Measurements from ENCODE around the gene RGS9.
"Not testable (repeated sequence)": the region's sequence is repeated elsewhere in the genome, so short reads cannot be mapped to it uniquely, and the experiment has no call there.

Gene RGS9

DNA sequence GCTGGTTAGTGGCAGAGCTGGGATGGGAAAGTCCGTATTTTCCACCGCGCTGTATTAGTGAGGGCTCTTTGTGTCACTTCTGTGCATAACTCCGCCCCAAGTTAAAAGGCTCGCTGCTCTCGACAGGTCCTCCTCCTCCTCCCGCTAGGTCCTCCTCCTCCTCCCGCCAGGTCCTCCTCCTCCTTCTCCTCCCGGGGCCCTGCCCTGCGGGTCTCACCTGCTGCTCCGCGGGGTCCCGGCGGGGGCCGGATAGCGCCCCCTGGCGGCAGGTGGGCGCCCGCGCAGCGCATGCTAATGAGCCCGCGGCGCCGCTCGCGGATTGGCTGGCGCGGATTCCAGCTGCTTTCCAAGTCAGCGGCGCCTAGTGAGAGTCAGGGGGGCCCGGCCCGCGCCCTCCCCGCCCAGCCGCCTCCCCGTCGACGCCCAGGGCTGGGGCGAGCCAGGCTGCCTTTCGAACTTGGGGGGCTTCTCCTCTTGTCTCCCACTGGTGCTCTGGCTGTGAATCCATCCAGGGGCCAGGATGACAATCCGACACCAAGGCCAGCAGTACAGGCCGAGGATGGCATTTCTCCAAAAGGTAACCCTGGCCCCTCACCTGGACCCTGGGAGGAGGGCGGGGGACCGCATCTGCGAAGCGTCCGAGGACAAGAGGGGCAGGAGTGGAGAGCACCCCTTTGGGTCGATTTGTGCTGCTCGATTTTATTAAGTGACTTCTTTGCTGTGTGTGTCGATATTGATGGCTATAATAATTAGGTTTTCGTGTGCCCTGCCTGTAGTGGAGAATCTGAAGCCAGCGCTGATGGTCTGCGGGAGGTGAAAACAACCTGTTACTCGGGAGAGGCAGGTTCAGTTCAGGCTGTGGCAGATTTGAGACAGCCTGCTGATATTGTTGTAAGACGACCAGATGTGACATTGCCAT lies at the start of gene RGS9:
Gene RGS9 (plus strand): TSS at position 350 of the 919 bp plus-strand sequence. CDS start 171 bp downstream, at position 521.
- DNase-seq (ENCODE audit: low spot score) = peak; percentile 83

DNA sequence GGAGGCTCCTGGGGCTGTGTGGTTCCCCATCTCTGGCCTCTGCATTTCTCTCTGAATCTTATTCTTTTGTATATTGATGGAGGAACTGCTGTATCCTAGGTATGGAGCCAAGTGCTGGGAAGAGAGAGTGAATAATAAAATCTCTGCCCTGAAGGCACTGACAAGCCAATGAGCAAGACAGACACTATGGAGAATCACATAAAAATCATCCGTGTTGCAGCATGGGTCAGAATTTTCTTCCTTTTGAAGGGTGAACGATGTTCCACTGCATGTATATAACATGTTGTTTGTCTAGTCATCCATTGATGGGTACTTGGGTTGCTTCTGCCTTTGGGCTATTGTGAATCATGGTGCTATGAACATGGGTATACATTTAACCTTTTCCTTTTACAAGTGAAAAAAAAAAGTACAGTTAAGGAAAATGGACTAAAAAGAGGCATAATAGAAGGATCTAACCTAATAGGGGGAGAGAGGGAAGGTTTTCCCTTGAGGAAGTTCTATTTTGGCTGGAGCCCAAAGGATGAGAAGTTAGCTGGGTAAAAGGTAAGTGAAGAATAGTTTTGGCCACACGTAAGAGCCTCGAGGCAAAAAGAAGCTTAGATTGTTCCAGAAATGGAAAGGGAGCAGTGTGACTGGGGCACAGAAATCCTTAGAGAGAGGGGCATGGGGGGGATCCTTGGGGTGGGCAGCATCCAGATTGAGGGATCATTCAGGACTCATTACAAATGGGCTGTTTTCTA lies 48.4 kb upstream of the RGS9 start:
- no peak for DNase-seq (ENCODE audit: low spot score)

DNA sequence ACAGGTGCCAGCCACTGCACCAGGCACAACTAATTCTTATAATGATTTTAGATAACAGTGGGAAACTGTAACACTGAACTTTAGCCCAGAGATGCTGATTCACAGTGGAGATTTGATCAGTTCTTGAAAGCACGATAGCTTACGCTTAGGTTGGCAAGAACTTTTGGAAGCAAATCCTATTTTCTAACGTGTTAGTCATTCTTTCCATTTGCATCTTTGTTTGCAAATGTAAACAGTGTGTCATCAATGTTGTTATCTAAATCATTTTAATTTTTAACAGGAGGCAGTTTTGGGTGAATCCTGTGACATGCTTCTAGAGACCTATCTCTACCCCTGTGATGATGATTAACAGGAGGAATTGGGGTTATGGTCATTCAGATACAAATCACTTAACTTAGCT lies 44.9 kb upstream of the RGS9 start:
- no peak for DNase-seq (ENCODE audit: low spot score)

DNA sequence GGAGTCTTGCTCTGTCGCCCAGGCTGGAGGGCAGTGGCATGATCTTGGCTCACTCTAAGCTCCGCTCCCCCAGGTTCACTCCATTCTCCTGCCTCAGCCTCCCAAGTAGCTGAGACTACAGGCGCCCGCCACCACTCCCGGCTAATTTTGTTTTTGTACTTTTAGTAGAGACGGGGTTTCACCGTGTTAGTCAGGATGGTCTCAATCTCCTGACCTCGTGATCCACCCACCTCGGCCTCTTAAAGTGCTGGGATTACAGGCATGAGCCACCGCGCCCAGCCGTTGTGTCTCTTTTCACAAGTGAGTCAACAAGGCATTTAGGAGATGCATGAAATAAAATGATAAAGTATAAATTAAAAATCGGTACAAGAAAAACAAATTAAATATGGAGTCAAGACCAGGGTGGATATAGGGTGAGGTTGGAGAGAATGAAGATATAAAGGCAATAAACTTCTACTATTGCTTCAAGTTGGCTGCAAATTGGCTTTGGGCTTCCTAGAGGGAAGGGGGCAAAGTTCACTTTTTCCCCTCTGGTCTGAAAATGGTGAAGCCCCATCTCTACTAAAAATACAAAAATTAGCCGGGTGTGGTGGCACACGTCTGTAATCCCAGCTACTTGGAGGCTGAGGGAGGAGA lies 44.3 kb upstream of the RGS9 start:
- DNase-seq (ENCODE audit: low spot score) = not testable (repeated sequence)

DNA sequence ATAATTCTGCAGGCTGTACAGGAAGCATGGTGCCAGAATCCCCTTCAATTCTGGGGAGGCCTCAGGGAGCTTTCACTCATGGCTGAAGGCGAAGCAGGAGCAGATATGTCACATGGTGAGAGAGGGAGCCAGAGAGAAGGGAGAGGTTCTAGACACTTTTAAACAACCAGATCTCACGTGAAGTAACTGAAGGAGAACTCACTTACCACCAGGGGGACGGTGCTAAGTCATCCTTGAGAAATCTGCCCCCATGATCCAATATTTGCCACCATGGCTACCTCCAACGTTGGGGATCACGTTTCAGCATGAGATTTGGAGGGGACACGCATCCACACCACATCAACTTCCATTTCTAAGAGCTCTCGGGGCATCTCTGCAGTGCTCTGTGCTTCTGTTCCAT lies 43.2 kb upstream of the RGS9 start:
- no peak for DNase-seq (ENCODE audit: low spot score)

DNA sequence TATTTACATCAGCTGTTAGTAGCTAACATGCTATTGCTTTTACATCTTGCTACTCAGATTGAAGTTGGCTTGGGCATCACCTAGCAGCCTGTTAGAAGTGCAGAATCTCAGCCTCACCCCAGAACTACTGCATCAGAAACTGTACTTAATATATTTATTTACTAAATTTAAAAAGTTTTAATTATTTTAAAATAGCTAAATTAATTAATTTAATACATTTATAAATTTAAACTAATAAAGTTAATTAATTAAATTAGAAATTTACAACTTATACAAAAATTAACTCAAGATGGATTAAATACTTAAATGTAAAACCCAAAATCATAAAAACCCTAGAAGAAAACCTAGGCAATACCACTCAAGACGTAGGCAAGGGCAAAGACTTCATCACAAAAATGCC lies 41.7 kb upstream of the RGS9 start:
- DNase-seq (ENCODE audit: low spot score) = no peak

DNA sequence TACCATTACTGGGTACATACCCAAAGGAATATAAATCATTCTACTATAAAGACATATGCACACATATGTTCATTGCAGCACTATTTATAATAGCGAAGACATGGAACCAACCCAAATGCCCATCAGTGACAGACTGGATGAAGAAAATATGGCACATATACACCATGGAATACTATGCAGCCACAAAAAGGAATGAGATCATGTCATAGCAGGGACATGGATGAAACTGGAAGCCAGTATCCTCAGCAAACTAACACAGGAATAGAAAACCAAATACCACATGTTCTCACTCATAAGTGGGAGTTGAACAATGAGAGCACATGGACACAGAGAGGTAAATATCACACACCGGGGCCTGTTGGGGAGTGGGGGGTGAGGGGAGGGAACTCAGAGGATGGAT lies 40.8 kb upstream of the RGS9 start:
- not testable (repeated sequence) for DNase-seq (ENCODE audit: low spot score)

DNA sequence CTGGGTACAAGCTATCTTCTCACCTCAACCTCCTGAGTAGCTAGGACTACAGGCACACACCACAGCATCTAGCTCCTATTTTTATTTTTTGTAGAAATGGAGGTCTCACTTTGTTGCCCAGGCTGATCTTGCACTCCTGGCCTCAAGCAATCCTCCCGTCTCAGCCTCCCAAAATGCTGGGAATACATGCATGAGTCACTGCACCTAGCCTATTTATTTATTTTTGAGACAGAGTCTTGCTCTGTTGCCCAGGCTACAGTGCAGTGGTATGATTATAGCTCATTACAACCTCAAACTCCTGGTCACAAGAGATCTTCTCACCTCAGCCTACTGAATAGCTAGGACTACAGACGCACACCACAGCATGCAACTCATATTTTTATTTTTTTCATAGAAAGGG lies 40.1 kb upstream of the RGS9 start:
- no peak for DNase-seq (ENCODE audit: low spot score)

DNA sequence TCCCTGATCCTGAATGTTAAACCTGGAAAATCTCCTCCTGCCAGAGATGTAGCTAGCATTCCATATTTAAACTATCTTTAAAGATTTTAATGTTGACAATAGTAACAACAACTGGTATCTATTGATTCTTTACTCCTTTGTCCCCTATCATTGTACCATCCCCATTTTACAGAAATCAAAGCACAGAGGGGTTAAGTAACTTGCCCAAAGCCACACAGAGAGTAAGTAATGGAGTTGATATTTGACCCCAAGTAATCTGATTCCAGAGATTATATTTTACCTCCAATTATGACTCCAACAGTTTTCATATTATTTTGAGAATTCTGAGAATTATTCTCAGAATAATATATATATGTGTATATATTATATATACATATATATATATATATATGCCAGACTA lies 37.7 kb upstream of the RGS9 start:
- DNase-seq (ENCODE audit: low spot score) = no peak

DNA sequence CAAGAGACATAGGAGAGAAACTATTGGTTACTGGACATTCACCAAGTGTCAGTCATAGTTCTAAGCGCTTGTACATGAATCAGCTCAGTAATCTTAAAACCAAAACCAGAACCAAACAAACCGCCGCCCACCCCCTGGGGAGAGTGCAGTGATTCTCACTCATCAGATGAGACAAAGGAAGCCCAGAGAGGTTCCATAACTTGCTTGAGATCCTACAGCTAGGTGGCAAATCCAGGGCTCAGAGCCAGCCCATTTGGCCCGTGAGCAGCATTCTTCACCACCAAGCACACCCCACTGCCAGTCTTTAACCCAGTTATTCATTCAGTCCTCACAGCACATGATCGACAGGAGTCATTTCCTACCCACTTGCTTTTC lies 37.2 kb upstream of the RGS9 start:
- DNase-seq (ENCODE audit: low spot score) = peak; percentile 51

DNA sequence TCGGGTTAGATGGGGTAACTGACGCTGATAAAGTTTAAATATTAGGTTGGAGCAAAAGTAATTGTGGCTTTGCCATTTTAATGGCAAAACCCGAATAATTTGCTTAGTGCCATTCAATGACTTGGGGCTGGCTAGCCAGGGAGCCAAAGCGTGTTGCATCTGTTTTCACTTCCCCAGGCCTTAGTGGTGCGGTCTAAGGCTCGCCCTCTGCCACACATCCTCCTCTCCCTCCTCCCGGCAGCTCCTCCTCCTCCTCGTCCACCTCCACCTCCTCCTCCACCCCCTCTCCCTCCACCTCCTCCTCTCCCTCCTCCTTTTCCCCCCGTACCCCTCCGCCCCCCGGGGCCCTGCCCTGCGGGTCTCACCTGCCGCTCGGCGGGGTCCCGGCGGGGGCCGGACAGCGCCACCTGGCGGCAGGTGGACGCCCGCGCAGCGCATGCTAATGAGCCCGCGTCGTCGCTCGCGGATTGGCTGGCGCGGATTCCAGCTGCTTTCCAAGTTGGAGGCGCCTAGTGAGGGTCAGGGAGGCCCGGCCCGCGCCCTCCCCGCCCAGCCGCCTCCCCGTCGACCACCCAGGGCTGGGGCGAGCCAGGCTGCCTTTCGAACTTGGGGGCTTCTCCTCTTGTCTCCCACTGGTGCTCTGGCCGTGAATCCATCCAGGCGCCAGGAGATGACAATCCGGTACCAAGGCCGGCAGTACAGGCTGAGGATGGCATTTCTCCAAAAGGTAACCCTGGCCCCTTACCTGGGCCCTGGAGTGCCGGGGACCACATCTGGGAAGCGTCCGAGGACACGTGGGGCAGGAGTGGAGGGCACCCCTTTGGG lies 36.6 kb upstream of the RGS9 start:
- peak; percentile 75 for DNase-seq (ENCODE audit: low spot score)

DNA sequence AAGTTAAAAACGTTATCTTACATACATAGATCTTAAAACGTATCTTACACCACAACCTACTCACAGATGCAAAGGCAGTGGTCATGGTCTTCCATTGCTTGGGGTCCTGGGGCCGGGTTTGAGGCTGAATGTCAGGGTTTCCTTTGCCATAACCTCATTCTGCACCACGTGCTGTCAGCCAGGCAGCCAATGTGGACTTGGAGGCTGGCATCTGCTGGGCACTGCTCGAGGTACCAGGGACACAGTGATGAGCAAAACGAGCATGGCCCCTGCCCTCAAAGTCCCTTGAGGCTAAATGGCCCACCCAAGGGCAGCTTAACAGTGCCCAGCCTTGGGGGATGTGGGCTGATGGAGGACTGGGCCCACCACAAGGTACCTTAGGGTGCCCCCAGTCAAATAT lies 35.8 kb upstream of the RGS9 start:
- DNase-seq (ENCODE audit: low spot score) = no peak

DNA sequence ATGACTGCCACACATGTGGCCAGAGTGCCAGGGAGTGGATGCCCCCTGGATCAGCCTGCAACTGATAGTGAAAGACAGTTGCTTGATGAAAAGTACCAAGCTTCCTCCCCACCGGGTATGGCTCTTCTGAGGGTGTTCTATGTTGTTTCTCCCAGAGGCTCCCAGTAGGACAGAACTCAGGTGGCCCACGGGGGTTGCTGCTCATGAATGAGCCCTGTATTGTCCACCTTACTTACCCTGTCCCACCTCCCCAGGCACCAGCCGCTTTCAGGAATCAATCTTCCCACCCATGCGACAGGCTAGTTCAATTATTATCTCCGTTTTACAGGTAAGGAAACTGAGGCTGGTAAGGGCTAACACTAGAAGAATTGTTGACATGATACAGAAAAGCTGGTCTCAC lies 34.9 kb upstream of the RGS9 start:
- DNase-seq (ENCODE audit: low spot score) = no peak

DNA sequence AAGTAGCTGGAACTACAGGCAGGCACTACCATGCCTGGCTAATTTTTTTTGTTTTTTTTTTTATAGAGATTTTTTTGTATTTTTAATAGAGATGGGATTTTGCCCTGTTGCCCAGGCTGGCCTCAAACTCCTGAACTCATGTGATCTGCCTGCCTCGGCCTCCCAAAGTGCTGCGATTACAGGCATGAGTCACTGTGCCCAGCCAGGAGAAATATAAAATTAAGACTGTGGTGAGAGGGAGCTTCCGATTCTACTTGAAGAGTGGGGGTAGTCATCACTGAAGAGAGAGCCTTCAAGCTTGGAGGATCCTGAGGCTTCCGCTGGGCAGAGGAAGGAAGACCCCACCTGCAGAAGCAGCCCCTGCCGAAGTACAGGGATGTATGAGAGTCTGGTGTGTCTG lies 34.4 kb upstream of the RGS9 start:
- no peak for DNase-seq (ENCODE audit: low spot score)

DNA sequence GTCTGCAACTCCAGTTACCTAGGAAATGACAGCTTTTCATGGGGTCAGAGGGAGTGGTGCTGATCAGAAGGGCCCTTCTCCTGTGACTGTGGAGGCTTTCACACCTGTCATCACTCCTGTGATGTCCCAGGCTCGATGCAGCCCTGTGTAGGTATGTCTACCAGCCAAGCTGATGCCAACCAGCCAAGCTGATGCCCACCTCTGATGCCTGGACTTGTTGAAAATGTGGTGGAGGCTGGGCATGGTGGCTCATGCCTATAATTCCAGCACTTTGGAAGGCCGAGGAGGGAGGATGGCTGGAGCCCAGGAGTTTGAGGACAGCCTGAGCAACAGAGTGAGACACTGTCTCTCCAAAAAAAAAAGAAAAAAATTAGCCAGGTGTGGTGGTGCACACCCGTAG lies 33.7 kb upstream of the RGS9 start:
- no peak for DNase-seq (ENCODE audit: low spot score)

DNA sequence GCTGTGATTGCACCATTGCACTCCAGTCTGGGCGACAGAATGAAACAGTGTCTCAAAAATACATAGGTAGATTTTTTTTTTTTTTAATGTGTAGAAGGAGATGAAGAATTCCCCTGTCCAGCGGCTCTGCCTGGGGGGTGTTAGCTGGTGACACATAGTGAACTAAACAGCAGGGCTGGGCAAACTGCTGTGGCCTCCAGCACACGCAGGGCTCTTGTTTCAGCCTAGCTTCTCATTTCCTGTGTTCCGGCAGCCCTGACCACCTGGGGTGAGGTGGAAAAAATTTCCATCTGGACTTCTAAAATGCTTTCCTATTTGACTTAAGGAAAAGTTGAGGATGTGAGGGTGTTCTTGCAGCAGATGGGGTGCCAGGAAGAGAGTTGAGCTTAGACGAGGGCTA lies 33.3 kb upstream of the RGS9 start:
- DNase-seq (ENCODE audit: low spot score) = no peak

DNA sequence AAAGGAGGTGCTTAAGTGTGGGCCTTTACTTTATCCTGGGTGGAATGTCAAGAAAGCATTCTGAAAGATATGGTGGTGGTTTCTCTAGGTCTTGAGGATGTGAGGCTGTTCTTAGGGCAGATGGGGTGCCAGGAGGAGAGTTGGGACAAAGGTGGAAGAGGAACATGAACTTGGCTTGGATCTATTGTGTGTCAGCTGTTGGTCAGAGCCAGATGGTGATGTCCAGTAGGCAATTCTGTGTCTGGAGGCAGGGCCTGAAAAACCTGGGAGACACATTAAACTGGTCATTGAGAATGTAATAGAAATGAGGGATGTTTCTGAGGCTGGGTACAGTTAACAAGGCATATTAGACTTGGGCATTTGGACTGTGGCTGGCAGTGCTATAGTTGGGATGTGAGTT lies 32.6 kb upstream of the RGS9 start:
- no peak for DNase-seq (ENCODE audit: low spot score)

DNA sequence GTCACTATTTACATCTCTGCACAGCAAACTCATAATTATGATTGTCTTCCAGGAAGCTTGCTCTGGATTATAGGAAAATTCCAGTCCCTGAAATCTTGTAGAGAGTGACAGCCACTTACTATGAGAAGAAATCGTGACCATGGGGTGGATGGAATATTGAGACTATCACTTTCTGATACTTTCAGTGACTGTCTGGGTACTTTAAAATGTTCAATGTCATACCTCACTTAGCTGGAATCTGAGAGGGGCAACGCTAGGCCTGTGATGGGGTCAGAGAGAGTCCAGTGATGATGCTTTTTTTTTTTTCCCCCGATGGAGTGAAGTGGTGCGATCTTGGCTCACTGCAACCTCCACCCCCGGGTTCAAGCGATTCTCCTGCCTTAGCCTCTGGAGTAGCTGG lies 32.2 kb upstream of the RGS9 start:
- no peak for DNase-seq (ENCODE audit: low spot score)

DNA sequence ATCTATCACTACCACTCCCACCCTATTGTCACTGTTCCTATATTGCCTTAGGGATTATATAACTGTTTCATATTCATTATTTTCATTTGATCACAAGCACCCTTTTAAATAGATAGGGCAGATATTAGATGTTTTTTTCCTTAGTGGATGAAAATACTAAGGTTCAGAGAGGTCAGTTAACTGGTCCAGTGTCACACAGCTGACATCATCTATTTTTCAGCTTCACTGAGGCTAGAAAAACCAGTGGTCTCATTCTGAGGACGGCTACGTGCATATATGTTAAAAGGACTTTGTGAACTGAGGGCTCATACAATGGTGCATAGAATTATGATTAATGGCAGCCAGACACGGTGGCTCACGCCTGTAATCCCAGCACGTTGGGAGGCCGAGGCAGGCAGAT lies 29.0 kb upstream of the RGS9 start:
- DNase-seq (ENCODE audit: low spot score) = no peak

DNA sequence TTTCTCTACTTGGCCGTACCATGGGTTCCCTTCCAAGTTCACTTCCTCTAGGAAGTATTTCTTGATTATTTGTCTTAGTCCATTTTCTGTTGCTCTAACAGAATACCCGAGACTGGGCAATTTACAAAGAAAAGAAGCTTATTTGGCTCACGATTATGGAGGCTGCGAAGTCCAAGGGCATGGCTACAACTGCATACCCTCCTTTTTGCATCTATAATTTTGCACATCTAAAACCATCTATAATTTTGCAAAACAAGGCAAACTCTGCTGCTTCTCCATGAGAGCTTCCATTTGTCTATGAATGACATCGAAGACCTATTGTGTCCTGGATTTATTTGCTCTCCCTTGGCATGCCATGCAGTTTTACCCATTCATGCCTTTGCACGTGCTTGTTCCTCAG lies 27.6 kb upstream of the RGS9 start:
- no peak for DNase-seq (ENCODE audit: low spot score)

DNA sequence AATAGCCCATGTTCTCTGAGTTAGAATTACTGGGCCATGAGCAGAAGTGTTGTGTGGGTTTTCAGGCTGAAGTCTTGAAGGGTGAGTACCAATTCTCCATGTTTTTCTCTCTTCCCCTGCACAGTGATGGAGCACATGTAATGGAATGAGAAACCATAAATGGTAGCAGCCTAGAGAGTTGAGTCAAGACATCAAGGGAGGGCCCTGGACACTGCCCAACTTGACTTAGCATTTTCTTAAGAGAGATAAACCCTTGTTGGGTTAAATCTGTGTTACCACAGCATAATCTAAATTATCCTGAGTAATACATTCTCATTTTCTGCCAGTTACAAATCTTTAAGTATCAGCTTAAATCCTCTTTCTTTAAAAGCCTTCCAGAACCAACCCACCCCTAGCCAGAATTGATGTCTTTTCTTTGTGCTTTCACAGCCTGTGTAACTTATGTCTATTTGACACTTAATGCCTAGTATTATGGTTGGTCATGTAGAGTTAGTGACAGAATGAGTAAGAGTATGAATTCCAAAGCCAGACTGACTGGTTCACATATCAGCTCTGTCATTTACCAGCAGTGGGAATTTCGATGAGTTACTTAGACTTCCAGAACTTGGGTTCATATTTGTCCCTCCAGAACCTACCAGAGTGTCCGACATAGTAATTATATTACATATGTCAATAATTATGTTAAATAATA lies 27.0 kb upstream of the RGS9 start:
- no peak for DNase-seq (ENCODE audit: low spot score)

DNA sequence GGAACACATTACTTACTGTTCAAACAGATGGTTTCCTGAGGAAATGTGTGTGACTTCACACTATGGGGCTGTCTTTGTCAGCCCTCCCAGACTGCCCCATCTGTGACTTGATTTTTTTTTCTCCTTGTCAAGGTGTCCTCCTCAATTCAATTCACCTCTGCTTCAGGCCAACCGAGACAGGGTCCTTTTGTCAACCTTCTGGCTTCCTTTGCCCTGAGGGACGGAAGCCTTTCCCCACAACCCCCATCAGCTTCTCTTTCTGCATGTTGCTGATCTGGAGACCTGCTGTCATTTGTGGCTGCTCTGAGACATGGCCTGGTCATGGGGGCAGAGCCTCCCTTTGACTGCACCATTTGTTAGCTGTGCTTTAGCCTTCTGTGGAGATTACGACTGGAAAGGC lies 21.3 kb upstream of the RGS9 start:
- no peak for DNase-seq (ENCODE audit: low spot score)
